HG03159 (cell line): ENCODE data around the gene ABCC3.

Experiments used
- ATAC-seq: cut with Tn5 transposase; IDR thresholded peaks from one replicate; pipeline ENCODE4 v1.9.1; 2021; ENCODE audit warnings: mild to moderate bottlenecking, moderate library complexity; ENCODE audit not compliant: unreplicated experiment

ABCC3 gene

GRCh38 chr17:50626037-50626574 is 8.6 kb upstream of the ABCC3 start:
- ATAC-seq, result no peak

GRCh38 chr17:50627036-50627781 is 7.5 kb upstream of the ABCC3 start:
- ATAC-seq, result no peak

DNA sequence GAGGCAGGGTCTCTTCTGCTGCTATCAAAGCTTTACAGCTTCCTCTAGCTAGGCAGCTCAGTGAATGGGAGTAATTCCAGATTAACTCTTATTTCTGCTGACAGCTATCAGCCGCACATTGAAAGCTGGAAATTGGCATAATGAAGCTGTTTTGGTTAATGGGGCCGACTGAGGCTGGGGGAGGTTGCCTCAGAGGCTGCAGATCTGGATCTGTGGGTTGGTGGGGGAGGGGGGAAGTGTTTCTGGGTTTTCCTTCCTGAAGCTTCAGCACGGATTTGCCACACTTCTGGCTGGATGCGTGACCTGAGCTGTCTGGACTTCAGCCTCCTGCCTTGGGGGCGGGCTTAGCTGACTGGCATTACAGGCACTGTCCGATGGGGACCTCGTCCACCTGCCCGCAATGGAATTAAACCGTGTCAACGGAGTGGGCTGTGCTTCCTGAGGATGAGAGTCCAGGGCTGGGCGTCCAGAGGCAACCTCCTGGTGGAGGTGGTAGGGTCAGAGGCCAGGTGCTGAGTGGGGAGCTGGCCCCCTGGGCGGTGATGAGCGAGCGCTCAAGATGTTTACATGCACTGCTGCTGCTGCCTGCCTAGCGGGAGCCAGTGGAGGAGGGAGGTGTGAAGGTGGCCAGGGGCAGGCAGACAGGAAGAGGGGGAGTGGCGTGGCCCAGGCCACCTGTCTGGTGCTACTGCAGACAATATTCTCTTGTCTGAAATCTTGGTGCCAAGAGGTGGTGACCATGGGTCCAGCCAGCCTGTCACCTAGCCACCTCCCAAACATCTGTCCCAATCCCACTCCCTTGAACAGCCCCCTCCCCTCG is 6.7 kb upstream of the ABCC3 start:
- no peak for ATAC-seq

DNA sequence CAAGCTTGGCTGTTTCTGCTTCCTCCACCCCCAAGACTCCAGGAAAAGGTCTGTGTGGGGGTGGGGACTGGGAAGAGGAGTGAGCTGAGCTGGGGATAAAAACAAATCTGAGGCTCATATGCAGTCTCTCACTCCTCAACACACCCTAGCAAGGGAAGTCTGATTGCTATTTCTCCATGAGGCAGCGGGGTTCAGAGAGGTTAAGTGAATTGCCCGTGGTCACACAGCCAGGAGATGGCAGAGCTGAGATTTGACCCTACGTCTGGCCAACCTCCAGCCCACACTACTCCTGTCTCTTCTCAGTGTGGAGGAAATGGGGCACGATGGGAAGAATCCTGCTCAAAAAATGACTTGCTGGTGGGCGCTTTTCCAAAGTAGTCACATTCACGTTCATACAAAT is 4.8 kb upstream of the ABCC3 start:
- ATAC-seq, result no peak

DNA sequence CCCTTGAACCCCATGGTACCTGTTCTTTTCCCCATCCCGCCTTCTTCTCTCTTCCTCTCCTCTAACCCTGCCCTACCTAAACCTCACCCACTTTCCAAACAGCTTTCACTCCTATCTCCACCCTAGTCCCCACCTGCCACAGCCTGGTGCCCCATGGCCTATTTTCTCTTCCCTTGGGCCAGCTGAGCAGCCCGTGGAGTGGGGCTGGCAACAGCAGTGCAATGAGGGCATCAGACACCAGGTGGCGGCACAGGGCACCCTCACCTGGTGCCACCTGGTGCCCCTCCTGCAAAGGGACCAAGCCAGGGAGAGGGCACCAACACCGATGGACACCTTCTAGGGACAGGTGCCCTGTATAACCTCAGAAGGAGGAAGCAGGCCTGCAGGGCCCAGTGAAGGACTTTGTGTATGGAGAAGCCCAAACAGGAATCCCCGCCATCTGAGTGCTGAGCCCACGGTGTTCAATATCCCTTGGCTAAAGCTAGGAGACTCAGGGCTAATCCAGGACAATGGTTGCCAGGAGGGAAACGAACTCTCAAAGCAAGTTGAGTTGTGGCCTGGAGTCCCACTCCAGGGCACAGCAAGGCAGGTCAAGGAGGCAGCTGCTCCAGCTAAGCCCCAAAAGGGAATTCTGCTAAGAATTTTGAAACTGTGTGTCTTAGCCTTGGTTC is 4.0 kb upstream of the ABCC3 start:
- ATAC-seq, result no peak

DNA sequence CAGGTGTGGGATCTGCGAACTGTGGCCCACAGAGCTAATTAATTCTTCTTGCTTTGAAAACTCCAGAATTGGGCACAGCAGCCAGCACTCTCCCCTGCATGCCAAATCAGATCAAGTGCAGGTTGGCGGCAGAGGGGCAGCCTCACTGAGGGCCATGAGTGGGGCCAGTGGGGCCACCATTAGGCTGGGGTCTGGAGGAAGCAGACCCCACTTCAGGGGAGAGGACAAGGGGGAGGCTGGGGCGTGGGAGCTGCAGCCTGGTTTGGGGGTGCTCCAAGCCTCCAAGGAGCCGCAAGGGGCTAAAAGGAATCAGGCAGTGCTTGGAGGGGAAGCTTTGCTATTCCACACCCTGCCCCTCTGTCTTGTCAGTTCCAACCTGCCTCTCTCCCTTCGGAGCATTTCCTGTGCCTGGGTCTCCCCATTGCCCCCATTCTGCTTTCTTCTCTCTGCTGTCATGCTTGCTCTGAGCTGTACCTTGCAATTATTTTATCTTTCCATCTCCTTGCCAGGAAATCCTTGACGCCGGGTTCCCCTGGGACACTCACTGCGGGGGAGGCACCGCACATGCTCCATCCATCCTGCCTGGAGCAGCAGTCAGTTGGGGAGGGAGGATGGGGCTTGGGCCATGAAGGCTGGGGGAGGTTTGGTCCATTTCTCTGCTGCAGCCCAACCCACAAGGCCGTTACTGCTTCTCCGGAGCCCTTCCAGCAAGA is 3.3 kb upstream of the ABCC3 start:
- no peak for ATAC-seq

DNA sequence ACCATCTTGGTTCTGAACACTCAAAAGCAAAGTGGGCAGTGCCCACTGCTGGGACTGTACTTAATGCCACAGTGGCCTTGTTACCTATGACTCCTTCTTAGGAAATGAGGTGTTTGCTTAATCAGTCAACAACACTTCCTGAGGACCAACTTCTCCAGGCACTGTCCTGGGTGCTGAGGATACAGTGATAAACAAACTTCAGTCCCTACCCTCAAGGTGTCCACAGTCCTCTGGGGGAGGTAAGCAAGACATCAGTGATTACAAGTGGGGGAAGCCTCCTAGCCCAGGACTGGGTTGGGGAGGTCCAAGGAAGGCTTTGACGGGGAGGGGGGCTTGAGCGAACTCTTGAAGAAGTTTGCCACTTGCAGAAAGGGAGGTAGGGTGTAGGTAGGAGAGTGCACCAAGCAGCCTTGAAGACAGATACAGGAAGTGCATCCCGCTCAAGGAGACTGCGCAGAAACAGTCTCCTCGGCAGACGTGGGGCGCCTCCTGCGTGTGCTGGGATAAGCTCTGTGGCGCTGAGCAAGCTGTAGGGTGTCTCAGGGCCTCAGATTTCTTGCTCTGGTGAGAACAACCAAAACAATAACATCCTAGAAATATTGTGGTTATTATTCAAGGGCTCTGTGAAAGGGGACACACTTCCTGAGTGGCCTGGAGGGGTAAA is 2.6 kb upstream of the ABCC3 start:
- ATAC-seq, result no peak

GRCh38 chr17:50632637-50633036 is 2.0 kb upstream of the ABCC3 start:
- ATAC-seq, result no peak

GRCh38 chr17:50633683-50634082 is 998 bp upstream of the ABCC3 start:
- ATAC-seq, result no peak

DNA sequence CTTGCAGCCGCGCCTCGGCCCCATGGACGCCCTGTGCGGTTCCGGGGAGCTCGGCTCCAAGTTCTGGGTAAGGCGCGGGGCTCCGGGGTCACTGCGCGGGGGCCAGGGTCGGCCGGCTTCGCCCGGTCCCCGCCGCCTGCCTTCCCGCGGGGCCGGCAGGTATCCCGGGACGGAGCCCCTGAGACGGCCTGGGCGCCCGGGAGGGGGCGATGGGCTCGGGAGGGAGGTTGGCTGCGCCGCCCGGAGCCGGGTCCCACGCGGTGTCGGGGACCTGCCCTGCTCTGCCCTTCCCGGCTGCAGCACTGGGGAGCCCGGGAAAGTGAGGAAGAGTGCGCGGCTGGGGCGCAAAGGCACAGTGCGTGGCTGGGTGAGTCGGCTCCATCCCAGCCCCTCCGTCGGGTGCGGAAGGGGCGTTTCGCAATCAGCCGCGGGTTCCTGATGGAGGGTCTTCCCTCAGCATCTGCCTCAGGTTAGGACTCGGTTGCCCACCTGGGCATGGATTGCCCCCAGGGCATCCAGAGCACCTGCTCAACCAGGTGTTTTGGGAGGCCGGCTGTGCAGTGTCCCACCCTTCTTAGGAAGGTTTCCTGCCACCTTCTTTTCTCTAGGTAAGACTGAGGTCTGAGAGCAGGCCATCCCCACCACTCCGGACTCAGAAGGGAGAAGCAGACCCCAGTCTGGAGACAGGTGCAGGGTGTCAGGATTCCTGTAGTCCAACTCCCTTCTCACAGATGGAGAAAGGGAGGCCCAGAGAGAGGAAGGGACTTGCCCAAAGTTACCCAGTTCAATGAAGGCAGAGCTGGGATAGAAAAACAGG is 442 bp downstream of the ABCC3 start:
- no peak for ATAC-seq

DNA sequence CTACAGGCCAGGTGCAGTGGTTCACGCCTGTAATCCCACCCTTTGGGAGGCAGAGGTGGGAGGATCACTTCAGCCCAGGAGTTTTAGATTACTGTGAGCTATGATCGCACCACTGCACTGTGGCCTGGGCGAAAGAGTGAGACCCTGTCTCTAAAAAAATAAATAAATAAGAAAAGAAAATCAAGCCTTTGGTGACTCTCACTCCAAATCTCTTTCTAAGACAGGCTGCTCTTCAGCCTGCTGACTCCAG is 976 bp downstream of the ABCC3 start:
- ATAC-seq, result no peak

GRCh38 chr17:50635982-50636803 is 1.5 kb downstream of the ABCC3 start:
- ATAC-seq, result no peak

- ATAC-seq, result no peak
Measured at GRCh38 chr17:50636804-50637195, 2.1 kb downstream of the ABCC3 start.

DNA sequence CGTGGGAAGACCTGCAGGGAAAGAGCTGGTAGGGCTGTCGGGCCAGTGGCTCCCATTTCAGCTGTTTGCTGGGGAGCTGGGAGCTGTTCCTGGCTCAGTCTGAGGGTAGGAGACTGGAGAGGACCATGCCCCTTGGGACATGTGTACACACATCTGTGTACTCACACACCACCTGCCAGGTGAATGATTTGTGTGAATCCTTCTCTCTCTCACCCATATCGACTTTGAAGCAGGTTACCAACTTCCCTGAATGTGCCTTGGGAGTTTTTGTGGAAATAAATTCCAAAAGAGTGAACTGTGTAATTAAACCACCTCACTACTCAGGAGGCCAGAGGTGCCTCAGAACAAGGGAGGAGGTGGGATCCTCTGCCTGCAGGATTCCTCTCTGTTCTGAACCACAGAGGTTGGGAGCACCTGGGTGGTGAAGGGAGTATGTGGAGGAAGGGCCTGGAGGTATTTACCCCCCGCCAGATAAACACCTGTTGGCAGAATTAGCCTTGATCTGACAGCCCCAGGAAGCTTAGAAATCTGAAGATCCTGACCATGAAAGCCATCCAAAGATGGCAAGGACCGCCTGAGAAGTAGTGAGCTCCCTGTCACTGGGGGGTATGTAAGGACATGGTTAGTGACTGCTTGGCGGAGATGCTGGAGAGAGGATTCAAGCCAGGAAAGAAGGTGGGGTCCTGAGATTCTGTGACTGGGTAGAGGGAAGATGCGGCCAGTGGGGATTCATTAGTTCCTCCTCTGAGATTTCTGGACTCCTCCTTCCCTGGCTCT is 3.3 kb downstream of the ABCC3 start:
- no peak for ATAC-seq

GRCh38 chr17:50638606-50638965 is 3.9 kb downstream of the ABCC3 start:
- ATAC-seq, result no peak

- no peak for ATAC-seq
Measured at GRCh38 chr17:50638966-50639713, 4.5 kb downstream of the ABCC3 start.

- no peak for ATAC-seq
Measured at GRCh38 chr17:50640686-50641351, 6.1 kb downstream of the ABCC3 start.
